ENCODE data around the gene CENPU. TPM values are rescaled to one million over a fixed set of nuclear protein-coding genes. Genes with fewer than 3 reads are reported as not detected.

The CENPU gene
- total and polyA plus RNA-seq, 2 of the 13 experiments (the other 11 are each of a cell fraction or from before 2014, with no cell fraction given) = 11.7 to 35.8 TPM

DNA sequence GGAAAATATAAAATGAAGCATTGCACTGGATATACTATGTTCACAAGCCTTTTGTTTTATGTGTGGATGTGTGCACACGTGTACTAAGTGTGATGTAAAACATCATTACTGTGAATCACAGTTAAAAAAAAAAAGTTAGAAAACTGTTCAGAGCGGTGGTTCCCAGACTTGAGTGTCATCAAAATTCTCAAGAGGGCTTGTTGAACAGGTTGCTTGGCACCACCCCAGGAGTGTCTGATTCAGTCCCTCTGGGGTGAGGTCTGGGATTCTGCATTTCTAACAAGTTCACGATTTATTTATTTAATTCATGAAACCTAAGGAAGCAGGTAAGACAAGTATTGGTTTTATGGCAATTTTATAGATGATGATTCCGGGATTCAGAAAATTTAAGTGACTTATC is 1.8 kb downstream of the CENPU start (continued):
- no peak for TF ChIP-seq ZNF282 (IDR thresholded peaks at IDR 0.05; ENCODE audit: partially characterized antibody)
- no peak for TF ChIP-seq EP300 (IDR thresholded peaks at IDR 0.05; ENCODE audit: low read depth in 2 of 2, low read length in 2 of 2)
- no peak for TF ChIP-seq EP300 (CRISPR knock-in tag; IDR thresholded peaks at IDR 0.05; ENCODE audit: borderline replicate concordance)
- no peak for TF ChIP-seq CCDC6 (CRISPR knock-in tag; IDR thresholded peaks at IDR 0.05)
- TF ChIP-seq, protein P1, sequence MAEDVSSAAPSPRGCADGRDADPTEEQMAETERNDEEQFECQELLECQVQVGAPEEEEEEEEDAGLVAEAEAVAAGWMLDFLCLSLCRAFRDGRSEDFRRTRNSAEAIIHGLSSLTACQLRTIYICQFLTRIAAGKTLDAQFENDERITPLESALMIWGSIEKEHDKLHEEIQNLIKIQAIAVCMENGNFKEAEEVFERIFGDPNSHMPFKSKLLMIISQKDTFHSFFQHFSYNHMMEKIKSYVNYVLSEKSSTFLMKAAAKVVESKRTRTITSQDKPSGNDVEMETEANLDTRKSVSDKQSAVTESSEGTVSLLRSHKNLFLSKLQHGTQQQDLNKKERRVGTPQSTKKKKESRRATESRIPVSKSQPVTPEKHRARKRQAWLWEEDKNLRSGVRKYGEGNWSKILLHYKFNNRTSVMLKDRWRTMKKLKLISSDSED (CRISPR knock-in tag; IDR thresholded peaks at IDR 0.05) = no peak
- no peak for TF ChIP-seq ZNF30 (CRISPR knock-in tag; IDR thresholded peaks at IDR 0.05)
- no peak for TF ChIP-seq YY1 (IDR thresholded peaks at IDR 0.05; ENCODE audit: insufficient read depth, insufficient replicate concordance, low read depth, low read length)
- TF ChIP-seq, protein P2, sequence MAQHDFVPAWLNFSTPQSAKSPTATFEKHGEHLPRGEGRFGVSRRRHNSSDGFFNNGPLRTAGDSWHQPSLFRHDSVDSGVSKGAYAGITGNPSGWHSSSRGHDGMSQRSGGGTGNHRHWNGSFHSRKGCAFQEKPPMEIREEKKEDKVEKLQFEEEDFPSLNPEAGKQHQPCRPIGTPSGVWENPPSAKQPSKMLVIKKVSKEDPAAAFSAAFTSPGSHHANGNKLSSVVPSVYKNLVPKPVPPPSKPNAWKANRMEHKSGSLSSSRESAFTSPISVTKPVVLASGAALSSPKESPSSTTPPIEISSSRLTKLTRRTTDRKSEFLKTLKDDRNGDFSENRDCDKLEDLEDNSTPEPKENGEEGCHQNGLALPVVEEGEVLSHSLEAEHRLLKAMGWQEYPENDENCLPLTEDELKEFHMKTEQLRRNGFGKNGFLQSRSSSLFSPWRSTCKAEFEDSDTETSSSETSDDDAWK (CRISPR knock-in tag; IDR thresholded peaks at IDR 0.05) = no peak
- TF ChIP-seq, protein P3, sequence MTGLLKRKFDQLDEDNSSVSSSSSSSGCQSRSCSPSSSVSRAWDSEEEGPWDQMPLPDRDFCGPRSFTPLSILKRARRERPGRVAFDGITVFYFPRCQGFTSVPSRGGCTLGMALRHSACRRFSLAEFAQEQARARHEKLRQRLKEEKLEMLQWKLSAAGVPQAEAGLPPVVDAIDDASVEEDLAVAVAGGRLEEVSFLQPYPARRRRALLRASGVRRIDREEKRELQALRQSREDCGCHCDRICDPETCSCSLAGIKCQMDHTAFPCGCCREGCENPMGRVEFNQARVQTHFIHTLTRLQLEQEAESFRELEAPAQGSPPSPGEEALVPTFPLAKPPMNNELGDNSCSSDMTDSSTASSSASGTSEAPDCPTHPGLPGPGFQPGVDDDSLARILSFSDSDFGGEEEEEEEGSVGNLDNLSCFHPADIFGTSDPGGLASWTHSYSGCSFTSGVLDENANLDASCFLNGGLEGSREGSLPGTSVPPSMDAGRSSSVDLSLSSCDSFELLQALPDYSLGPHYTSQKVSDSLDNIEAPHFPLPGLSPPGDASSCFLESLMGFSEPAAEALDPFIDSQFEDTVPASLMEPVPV (CRISPR knock-in tag; IDR thresholded peaks at IDR 0.05) = no peak
- no peak for TF ChIP-seq ZNF33B (CRISPR knock-in tag; IDR thresholded peaks at IDR 0.05)
- TF ChIP-seq ZFYVE20 (CRISPR knock-in tag; IDR thresholded peaks at IDR 0.05; ENCODE audit: borderline replicate concordance, low read depth) = no peak
- TF ChIP-seq, protein P4, sequence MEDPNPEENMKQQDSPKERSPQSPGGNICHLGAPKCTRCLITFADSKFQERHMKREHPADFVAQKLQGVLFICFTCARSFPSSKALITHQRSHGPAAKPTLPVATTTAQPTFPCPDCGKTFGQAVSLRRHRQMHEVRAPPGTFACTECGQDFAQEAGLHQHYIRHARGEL (CRISPR knock-in tag; IDR thresholded peaks at IDR 0.05) = no peak
